ENCODE measurements around the gene DEDD. TPM values are rescaled to one million over a fixed set of nuclear protein-coding genes. Genes with fewer than 3 reads are reported as not detected.
A peak's percentile ranks its signal among the peaks of the same experiment; 100 is the strongest.

Gene DEDD
- total and polyA plus RNA-seq, 2 of the 13 experiments (the other 11 are each of a cell fraction or from before 2014, with no cell fraction given), result 12.6 to 27.8 TPM

DNA sequence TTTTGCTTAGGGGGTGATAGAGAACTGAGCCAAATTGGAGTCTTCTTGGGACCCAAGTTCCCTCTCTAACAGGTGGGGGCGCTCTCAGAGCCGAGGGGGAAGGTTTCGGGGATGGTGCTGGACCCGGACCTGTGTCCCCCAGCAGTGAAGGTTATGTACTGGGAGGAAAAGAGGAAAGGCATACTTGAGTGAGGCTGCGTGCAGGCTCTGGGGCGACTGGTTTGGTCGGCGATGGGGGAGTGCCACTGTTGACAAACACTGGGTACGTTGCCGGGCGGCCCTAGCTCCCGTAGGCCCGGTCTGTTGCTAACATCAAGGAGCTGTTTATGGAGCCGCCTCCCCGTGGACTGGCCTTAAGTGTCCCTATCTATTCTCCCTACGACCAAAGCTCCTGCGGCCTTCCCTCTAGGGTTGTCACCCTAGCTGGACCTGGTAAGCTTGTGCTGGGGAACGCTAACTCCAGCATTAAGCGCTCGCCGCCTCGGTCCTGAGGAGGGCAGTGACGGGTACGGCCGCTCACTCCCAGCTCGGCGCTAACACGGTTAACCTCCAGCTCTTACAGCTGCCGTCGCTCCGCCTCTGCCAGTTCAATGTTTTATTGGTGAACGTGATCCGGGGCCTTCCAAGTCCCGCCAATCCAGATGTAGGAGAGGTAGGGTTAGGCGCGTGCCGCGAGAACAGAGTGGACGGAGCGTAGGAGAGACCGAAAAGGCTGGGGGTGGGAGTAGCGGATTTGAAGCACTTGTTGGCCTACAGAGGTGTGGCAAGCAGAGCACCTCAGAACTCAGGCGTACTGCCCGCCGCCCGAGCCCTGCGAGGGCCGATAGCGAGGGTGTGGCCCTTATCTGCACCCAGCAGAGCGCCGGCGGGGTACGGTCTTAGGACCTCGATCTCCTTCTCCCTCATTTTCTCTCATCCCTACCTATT, 33.5 kb upstream of the DEDD start, which contains the start of gene PPOX (continued):
- TF ChIP-seq ZNF256 (CRISPR knock-in tag; conservative IDR thresholded peaks at IDR 0.05) (0 out of 2 replicates have a peak, but pooled peaks have one; percentile 62), FOSL2 (CRISPR knock-in tag; IDR thresholded peaks at IDR 0.05) (no peak), ZSCAN30 (CRISPR knock-in tag; IDR thresholded peaks at IDR 0.05) (no peak), ZNF570 (CRISPR knock-in tag; IDR thresholded peaks at IDR 0.05; ENCODE audit: borderline replicate concordance) (no peak), ELF3 (CRISPR knock-in tag; IDR thresholded peaks at IDR 0.05) (no peak; the same call in 1 of the 2 replicates), ZNF589 (CRISPR knock-in tag; conservative IDR thresholded peaks at IDR 0.05) (no peak), TCF12 (IDR thresholded peaks at IDR 0.05) (no peak), TCF12 (CRISPR knock-in tag; IDR thresholded peaks at IDR 0.05) (no peak), MBNL3 (CRISPR knock-in tag; conservative IDR thresholded peaks at IDR 0.05) (no peak), ZFP36L1 (CRISPR knock-in tag; IDR thresholded peaks at IDR 0.05) (peak; percentile 64), RBM39 (IDR thresholded peaks at IDR 0.05; ENCODE audit: low read depth, low read length, poor library complexity, severe bottlenecking) (no peak), MAZ (IDR thresholded peaks at IDR 0.05; ENCODE audit: borderline replicate concordance, low read depth, low read length) (peak; percentile 62; the same call in 1 of the 2 replicates), MAZ (CRISPR knock-in tag; IDR thresholded peaks at IDR 0.05; ENCODE audit: low read depth) (peak; percentile 86), HNRNPLL (IDR thresholded peaks at IDR 0.05; ENCODE audit: low read depth, low read length, poor library complexity, severe bottlenecking) (peak; percentile 55)
- TF ChIP-seq, protein P1, sequence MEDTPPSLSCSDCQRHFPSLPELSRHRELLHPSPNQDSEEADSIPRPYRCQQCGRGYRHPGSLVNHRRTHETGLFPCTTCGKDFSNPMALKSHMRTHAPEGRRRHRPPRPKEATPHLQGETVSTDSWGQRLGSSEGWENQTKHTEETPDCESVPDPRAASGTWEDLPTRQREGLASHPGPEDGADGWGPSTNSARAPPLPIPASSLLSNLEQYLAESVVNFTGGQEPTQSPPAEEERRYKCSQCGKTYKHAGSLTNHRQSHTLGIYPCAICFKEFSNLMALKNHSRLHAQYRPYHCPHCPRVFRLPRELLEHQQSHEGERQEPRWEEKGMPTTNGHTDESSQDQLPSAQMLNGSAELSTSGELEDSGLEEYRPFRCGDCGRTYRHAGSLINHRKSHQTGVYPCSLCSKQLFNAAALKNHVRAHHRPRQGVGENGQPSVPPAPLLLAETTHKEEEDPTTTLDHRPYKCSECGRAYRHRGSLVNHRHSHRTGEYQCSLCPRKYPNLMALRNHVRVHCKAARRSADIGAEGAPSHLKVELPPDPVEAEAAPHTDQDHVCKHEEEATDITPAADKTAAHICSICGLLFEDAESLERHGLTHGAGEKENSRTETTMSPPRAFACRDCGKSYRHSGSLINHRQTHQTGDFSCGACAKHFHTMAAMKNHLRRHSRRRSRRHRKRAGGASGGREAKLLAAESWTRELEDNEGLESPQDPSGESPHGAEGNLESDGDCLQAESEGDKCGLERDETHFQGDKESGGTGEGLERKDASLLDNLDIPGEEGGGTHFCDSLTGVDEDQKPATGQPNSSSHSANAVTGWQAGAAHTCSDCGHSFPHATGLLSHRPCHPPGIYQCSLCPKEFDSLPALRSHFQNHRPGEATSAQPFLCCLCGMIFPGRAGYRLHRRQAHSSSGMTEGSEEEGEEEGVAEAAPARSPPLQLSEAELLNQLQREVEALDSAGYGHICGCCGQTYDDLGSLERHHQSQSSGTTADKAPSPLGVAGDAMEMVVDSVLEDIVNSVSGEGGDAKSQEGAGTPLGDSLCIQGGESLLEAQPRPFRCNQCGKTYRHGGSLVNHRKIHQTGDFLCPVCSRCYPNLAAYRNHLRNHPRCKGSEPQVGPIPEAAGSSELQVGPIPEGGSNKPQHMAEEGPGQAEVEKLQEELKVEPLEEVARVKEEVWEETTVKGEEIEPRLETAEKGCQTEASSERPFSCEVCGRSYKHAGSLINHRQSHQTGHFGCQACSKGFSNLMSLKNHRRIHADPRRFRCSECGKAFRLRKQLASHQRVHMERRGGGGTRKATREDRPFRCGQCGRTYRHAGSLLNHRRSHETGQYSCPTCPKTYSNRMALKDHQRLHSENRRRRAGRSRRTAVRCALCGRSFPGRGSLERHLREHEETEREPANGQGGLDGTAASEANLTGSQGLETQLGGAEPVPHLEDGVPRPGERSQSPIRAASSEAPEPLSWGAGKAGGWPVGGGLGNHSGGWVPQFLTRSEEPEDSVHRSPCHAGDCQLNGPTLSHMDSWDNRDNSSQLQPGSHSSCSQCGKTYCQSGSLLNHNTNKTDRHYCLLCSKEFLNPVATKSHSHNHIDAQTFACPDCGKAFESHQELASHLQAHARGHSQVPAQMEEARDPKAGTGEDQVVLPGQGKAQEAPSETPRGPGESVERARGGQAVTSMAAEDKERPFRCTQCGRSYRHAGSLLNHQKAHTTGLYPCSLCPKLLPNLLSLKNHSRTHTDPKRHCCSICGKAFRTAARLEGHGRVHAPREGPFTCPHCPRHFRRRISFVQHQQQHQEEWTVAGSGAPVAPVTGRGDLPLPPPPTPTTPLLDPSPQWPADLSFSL (CRISPR knock-in tag; IDR thresholded peaks at IDR 0.05), result no peak
- TF ChIP-seq, protein P2, sequence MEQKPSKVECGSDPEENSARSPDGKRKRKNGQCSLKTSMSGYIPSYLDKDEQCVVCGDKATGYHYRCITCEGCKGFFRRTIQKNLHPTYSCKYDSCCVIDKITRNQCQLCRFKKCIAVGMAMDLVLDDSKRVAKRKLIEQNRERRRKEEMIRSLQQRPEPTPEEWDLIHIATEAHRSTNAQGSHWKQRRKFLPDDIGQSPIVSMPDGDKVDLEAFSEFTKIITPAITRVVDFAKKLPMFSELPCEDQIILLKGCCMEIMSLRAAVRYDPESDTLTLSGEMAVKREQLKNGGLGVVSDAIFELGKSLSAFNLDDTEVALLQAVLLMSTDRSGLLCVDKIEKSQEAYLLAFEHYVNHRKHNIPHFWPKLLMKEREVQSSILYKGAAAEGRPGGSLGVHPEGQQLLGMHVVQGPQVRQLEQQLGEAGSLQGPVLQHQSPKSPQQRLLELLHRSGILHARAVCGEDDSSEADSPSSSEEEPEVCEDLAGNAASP (CRISPR knock-in tag; IDR thresholded peaks at IDR 0.05; ENCODE audit: borderline replicate concordance), result no peak
- TF ChIP-seq, protein P3, sequence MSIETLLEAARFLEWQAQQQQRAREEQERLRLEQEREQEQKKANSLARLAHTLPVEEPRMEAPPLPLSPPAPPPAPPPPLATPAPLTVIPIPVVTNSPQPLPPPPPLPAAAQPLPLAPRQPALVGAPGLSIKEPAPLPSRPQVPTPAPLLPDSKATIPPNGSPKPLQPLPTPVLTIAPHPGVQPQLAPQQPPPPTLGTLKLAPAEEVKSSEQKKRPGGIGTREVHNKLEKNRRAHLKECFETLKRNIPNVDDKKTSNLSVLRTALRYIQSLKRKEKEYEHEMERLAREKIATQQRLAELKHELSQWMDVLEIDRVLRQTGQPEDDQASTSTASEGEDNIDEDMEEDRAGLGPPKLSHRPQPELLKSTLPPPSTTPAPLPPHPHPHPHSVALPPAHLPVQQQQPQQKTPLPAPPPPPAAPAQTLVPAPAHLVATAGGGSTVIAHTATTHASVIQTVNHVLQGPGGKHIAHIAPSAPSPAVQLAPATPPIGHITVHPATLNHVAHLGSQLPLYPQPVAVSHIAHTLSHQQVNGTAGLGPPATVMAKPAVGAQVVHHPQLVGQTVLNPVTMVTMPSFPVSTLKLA (IDR thresholded peaks at IDR 0.05), result no peak; the same call in 1 of the 2 replicates
- TF ChIP-seq, protein P4, sequence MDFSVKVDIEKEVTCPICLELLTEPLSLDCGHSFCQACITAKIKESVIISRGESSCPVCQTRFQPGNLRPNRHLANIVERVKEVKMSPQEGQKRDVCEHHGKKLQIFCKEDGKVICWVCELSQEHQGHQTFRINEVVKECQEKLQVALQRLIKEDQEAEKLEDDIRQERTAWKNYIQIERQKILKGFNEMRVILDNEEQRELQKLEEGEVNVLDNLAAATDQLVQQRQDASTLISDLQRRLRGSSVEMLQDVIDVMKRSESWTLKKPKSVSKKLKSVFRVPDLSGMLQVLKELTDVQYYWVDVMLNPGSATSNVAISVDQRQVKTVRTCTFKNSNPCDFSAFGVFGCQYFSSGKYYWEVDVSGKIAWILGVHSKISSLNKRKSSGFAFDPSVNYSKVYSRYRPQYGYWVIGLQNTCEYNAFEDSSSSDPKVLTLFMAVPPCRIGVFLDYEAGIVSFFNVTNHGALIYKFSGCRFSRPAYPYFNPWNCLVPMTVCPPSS (IDR thresholded peaks at IDR 0.05), result no peak

Measured in HepG2 (cell line).